ENCODE measurements around the gene TH. TPM values are rescaled to one million over a fixed set of nuclear protein-coding genes. Genes with fewer than 3 reads are reported as not detected.
A peak's percentile ranks its signal among the peaks of the same experiment; 100 is the strongest.

Gene TH
- polyA plus RNA-seq, 2 of the 4 experiments (the other 2 are of a cell fraction) = not detected

DNA sequence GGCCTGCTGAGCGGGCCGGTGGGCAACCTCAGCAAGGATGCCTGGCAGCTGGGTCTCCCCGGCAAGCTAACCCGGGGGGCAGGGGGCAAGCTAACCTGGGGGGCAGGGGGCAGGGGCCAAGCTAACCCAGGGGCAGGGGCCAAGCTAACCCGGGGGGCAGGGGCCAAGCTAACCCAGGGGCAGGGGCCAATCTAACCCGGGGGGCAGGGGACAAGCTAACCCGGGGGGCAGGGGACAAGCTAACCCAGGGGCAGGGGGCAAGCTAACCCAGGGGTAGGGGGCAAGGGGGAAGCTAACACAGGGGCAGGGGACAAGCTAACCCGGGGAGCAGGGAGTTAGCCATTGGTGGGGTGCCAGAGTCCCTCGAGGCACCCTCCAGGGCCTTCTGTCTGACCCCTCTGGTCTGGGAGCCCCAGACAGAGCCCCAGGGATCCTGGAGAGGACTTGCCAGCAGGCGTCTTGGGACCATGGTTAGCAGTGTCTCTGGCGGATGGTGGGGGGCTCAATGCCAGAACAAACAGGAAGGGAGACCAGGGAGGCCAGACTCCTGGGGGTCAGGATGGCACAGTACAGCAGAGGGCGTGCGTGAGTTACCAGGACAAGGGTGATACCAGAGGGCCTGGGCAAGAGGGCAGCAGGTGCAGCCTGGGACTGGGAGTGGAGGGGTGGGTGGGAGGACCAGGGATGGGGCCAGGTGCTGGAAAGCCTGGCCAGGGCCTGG lies 48.5 kb downstream of the TH start:
- Histone ChIP-seq H3K4me2 (no peak overlapping the region), H3K9me3 (peaks cover 4% of the 10 kb centered on the region; the same call in 1 of the 3 replicates), H3K27ac (no peak overlapping the region), H3K4me1 (no peaks in the 10 kb centered on the region), H3K4me3 (no peak overlapping the region)
- ATAC-seq = peak in 1 of 2 experiments; percentile 72; a peak in 3 of 6 replicates
- POLR2A ChIA-PET = no interaction called here
- FAIRE-seq = no peak
- WGBS (ENCODE audit: missing lambda C conversion rate) = 32% methylated on average over 4 of the region's 13 CpGs
- no peak for DNase-seq (ENCODE audit: low read depth in 1 of 2, low spot score in 1 of 2)
- CTCF ChIA-PET = interaction anchor here (1.3 to 3.4 kb wide), 2 partner anchors 29 to 85 kb away, joined by 5 to 22 read pairs; no protein-coding TSS in a partner anchor
- TF ChIP-seq RFX5 (IDR thresholded peaks at IDR 0.05) (no peak), TP53 (CRISPR knock-in tag; IDR thresholded peaks at IDR 0.05) (no peak), BHLHE40 (IDR thresholded peaks at IDR 0.05; ENCODE audit: low read depth, low read length) (no peak), HOXB5 (CRISPR knock-in tag; IDR thresholded peaks at IDR 0.05) (no peak), ZFP36 (IDR thresholded peaks at IDR 0.05; ENCODE audit: borderline replicate concordance, partially characterized antibody) (no peak), NPAS2 (CRISPR knock-in tag; IDR thresholded peaks at IDR 0.05; ENCODE audit: borderline replicate concordance) (no peak), KDM5A (IDR thresholded peaks at IDR 0.05) (no peak)

DNA sequence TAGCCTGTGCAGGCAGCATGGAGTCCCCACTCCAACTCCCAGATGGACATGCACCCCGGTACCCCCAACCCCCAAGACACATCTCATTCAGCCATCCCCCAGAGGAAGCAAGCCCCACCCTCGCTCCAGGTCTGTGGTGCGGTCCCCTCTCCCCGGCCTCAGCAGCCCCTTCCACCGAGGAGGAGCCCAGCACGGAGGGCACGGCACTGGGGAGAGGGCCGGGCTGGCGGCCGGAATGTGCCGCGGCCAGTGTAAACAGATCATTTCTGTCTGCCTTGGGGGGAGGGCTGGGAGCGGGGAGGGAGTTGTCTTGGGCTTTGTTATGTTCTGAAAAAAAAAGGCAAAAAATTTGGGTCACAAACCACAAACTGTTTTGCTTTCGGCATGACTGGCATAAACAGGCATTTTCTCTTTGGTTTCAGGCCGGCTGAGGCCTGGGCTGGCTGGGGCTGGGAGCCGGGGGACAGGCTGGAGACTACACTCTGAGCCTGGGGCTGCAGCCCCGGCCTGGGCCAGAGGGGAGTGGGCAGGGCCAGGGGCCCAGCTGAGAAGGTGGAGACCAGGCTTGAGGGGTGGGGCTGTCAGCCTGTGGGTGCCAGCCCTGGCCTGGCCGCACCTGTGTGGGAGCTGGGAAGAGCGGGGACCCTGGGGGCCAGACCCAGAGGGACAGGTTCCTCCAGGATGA lies 49.3 kb downstream of the TH start:
- ATAC-seq (no peak; a peak in 1 of 6 replicates), FAIRE-seq (no peak), DNase-seq (ENCODE audit: low read depth in 1 of 2, low spot score in 1 of 2) (no peak)
- no peak overlapping the region for H3K4me2 ChIP-seq
- no peak for TF ChIP-seq ZFP36 (IDR thresholded peaks at IDR 0.05; ENCODE audit: borderline replicate concordance, partially characterized antibody)
- TF ChIP-seq SREBF2 (IDR thresholded peaks at IDR 0.05) = no peak
- TF ChIP-seq NFE2L2 (conservative IDR thresholded peaks at IDR 0.05; ENCODE audit: low read length) = 0 out of 2 replicates have a peak, but pooled peaks have one; percentile 34
- no peak for TF ChIP-seq HEYL (CRISPR knock-in tag; IDR thresholded peaks at IDR 0.05)
- TF ChIP-seq POLR2A (IDR thresholded peaks at IDR 0.05; ENCODE audit: low read length) = no peak
- TF ChIP-seq KDM1A (IDR thresholded peaks at IDR 0.05; ENCODE audit: low read depth) = no peak
- no peak for TF ChIP-seq EHF (CRISPR knock-in tag; IDR thresholded peaks at IDR 0.05)
- TF ChIP-seq BCL3 (IDR thresholded peaks at IDR 0.05) = no peak
- TF ChIP-seq POLR2AphosphoS2 (conservative IDR thresholded peaks at IDR 0.05; ENCODE audit: low read length) = no peak
- 61% methylated on average over 8 of the region's 19 CpGs for WGBS (ENCODE audit: missing lambda C conversion rate)
- CTCF ChIA-PET = interaction anchor here (1.3 to 3.4 kb wide), 2 partner anchors 29 to 84 kb away, joined by 5 to 22 read pairs; no protein-coding TSS in a partner anchor
- H3K4me3 ChIP-seq = no peak overlapping the region
- H3K27ac ChIP-seq = no peak overlapping the region
- POLR2A ChIA-PET = no interaction called here
- H3K4me1 ChIP-seq = no peaks in the 10 kb centered on the region
- peaks cover 9% of the 10 kb centered on the region for H3K9me3 ChIP-seq

DNA sequence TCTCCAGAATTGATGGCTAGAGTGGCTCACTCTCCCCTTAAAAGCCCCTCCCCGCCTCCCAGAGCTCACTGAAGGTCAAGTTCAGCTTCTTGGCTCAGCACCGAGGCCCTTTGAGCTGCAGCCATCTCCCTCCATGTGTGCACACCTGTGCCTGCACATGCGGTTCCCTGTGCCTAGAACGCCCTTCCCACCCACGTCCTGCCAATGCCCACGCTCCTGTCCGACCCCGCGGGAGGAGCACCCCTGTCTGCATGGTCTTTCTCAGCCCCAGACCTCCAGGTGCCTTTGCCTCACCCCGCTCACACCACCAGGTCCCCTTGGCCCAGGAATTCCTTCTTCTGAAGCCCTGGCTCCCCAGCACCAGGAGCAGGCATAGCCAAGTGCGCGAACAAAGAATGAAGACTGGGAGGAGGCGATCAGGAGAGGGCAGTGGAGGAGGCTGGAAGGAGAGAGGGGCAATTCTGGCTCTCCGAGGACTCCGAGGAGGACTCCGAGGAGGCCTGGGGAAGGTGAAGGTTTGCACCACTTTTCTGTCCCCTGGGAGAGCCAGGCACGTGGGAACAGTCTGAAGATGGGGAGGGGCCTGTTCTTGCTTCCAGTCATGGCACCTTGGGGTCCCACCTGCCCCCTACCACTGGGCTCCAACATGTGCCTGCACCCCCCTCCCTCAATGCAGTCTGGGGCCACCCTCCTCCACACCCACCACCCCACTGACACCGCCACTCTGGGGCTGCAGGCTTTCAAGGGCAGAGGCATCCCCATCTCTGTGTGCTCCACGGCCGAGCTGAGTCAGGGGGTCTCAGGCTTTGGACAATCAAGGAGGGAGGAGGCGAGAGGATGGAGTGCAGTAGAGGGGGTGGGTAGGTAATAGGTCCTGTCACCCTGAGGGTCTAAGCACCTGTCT lies 50.1 kb downstream of the TH start:
- FAIRE-seq (no peak), ATAC-seq (no peak; a peak in 1 of 6 replicates), DNase-seq (ENCODE audit: low read depth in 1 of 2, low spot score in 1 of 2) (no peak)
- Histone ChIP-seq H3K4me3 (no peak overlapping the region), H3K4me2 (no peak overlapping the region), H3K4me1 (no peaks in the 10 kb centered on the region), H3K9me3 (peaks cover 18% of the 10 kb centered on the region), H3K27ac (no peak overlapping the region)
- TF ChIP-seq NFE2L2 (conservative IDR thresholded peaks at IDR 0.05; ENCODE audit: low read length) = no peak
- TF ChIP-seq FOSL2 (IDR thresholded peaks at IDR 0.05) = no peak
- no peak for TF ChIP-seq FOSL2 (CRISPR knock-in tag; IDR thresholded peaks at IDR 0.05)
- TF ChIP-seq HOXA7 (CRISPR knock-in tag; IDR thresholded peaks at IDR 0.05) = no peak
- no peak for TF ChIP-seq JUNB (IDR thresholded peaks at IDR 0.05)
- no peak for TF ChIP-seq NPAS2 (CRISPR knock-in tag; IDR thresholded peaks at IDR 0.05; ENCODE audit: borderline replicate concordance)
- TF ChIP-seq TFCP2L1 (CRISPR knock-in tag; IDR thresholded peaks at IDR 0.05) = no peak
- no peak for TF ChIP-seq BHLHE40 (IDR thresholded peaks at IDR 0.05; ENCODE audit: low read depth, low read length)
- no peak for TF ChIP-seq CHD4 (IDR thresholded peaks at IDR 0.05; ENCODE audit: borderline replicate concordance)
- TF ChIP-seq HMGXB4 (CRISPR knock-in tag; IDR thresholded peaks at IDR 0.05; ENCODE audit: borderline replicate concordance) = no peak
- no peak for TF ChIP-seq ZC3H11A (IDR thresholded peaks at IDR 0.05)
- 49% methylated on average over 19 of the region's 21 CpGs for WGBS (ENCODE audit: missing lambda C conversion rate)
- POLR2A ChIA-PET = no interaction called here
- CTCF ChIA-PET = interaction anchor here (0.7 to 3.4 kb wide), 6 partner anchors 26 to 34 kb away, joined by 3 to 22 read pairs (median 6); no protein-coding TSS in a partner anchor

Measured in A549 (cell line).